CD4-positive, alpha-beta T cell (primary cell): ENCODE data around the gene ARHGEF17. TPM values are rescaled to one million over a fixed set of nuclear protein-coding genes. Genes with fewer than 3 reads are reported as not detected.
A peak's percentile ranks its signal among the peaks of the same experiment; 100 is the strongest.

Source experiments
- ATAC-seq: fragments of 200-7000 bp; cut with Tn5 transposase; one replicate; pipeline ENCODE4 v1.10.0; 2022; ENCODE audit warnings: mild to moderate bottlenecking; ENCODE audit not compliant: poor library complexity
- CTCF ChIA-PET: fragments of 350-600 bp; sonication (Branson Sonifier 250); formaldehyde crosslinking; loops from one replicate; lab custom pipeline; 2021; ENCODE audit warnings: antibody characterized with exemption, inconsistent platforms; lab: Charles Lee
- POLR2A ChIA-PET: fragments of 350-600 bp; sonication (Branson Sonifier 250); formaldehyde crosslinking; loops from one replicate; lab custom pipeline; 2021; ENCODE audit warnings: antibody characterized with exemption, inconsistent platforms; lab: Charles Lee
- DNase-seq, 14 experiments: peaks; one replicate each; pipeline ENCODE4 v3.0.0-alpha.2; 2013 to 2020; ENCODE audit warnings: mixed read lengths in 2 of 14
- H3K27ac ChIP-seq, 2 donors: one replicate each; pipeline versions ENCODE4 v1.5.1 to v1.7.0; 2013; ENCODE audit warnings: low read length in 2 of 2, low read depth in 1 of 2, mild to moderate bottlenecking in 1 of 2
- H3K27me3 ChIP-seq, 2 experiments: 1 replicate in 1 of 2; 2 replicates in 1 of 2; pipeline versions ENCODE4 v1.6.1 to v1.7.0; 2013; ENCODE audit warnings: low read length in 2 of 2, control low read depth in 1 of 2, mild to moderate bottlenecking in 1 of 2, moderate library complexity in 1 of 2; ENCODE audit not compliant: insufficient read depth in 2 of 2, control insufficient read depth in 1 of 2
- H3K36me3 ChIP-seq: one replicate; pipeline ENCODE4 v1.6.1; 2013; ENCODE audit warnings: low read length, control low read depth; ENCODE audit not compliant: insufficient read depth
- H3K4me1 ChIP-seq: one replicate; pipeline ENCODE4 v1.6.1; 2013; ENCODE audit warnings: low read length, control low read depth; ENCODE audit not compliant: insufficient read depth
- H3K4me3 ChIP-seq: one replicate; pipeline ENCODE4 v1.5.1; 2013; ENCODE audit warnings: mild to moderate bottlenecking, low read length, moderate library complexity
- H3K9me3 ChIP-seq, 2 experiments: 1 replicate in 1 of 2; 2 replicates in 1 of 2; pipeline versions ENCODE4 v1.6.1 to v1.7.0; 2013; ENCODE audit warnings: low read length in 2 of 2, mild to moderate bottlenecking in 2 of 2, control low read depth in 1 of 2, moderate library complexity in 1 of 2; ENCODE audit not compliant: control insufficient read depth in 1 of 2, insufficient read depth in 1 of 2
- H3K27ac Mint-ChIP-seq: one replicate; pipeline ENCODE4 v1.8.0; 2020; ENCODE audit warnings: mixed read lengths
- H3K27me3 Mint-ChIP-seq: one replicate; pipeline ENCODE4 v1.8.0; 2021; ENCODE audit warnings: mixed read lengths
- H3K36me3 Mint-ChIP-seq: one replicate; pipeline ENCODE4 v1.8.0; 2021; ENCODE audit warnings: low read depth, mixed read lengths
- H3K4me1 Mint-ChIP-seq: one replicate; pipeline ENCODE4 v1.8.0; 2021; ENCODE audit warnings: low read depth, mixed read lengths
- H3K4me3 Mint-ChIP-seq: one replicate; pipeline ENCODE4 v1.8.0; 2020; ENCODE audit warnings: mild to moderate bottlenecking, mixed read lengths
- H3K9me3 Mint-ChIP-seq: one replicate; pipeline ENCODE4 v1.8.0; 2020; ENCODE audit warnings: mixed read lengths
- intact Hi-C, 2 experiments: fragments of 100-400 bp; cut with DNase I in 1 of 2; cut with micrococcal nuclease in 1 of 2; formaldehyde crosslinking; loops; one replicate each; pipeline versions ENCODE4 v1.15.1 to v1.9.0; 2023 to 2025; cut with DNase I, micrococcal nuclease
- total RNA-seq, 174 experiments: library from RNA in 2 of 174; stranded (reverse) in 2 of 174; gene quantifications; one replicate each; pipeline ENCODE4 v1.2.3 and lab custom pipeline; 2021 to 2026
- TF ChIP-seq, protein P1 (sequence below): fragments of 200-600 bp; IDR thresholded peaks from one replicate; pipeline ENCODE4 v1.8.0; 2022; ENCODE audit warnings: antibody characterized with exemption, mild to moderate bottlenecking

The ARHGEF17 gene
- total RNA-seq, 2 experiments from 2014 or later: not detected

DNA sequence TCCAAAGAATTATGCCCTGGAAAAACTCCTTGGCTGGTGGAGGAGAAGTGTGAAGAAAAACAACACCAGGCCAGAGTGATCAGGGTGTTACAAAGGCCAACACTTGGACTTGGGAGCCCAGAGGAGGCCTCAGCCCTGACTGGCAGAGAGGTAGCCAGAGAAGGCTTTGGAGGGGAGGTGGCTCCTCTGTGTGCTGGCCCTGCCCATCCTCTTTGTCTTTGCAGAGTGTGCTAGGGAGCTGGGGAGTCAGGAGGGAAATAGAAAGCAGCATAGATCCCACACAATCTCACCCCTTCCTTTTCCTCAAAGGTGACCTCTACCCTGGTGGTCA lies 48.0 kb upstream of the ARHGEF17 start:
- H3K27me3 ChIP-seq: peaks cover 17 to 19% of the 10 kb centered on the region in 2 experiments
- no peak overlapping the region for H3K4me3 ChIP-seq
- ATAC-seq: no peak
- TF ChIP-seq, protein P1, sequence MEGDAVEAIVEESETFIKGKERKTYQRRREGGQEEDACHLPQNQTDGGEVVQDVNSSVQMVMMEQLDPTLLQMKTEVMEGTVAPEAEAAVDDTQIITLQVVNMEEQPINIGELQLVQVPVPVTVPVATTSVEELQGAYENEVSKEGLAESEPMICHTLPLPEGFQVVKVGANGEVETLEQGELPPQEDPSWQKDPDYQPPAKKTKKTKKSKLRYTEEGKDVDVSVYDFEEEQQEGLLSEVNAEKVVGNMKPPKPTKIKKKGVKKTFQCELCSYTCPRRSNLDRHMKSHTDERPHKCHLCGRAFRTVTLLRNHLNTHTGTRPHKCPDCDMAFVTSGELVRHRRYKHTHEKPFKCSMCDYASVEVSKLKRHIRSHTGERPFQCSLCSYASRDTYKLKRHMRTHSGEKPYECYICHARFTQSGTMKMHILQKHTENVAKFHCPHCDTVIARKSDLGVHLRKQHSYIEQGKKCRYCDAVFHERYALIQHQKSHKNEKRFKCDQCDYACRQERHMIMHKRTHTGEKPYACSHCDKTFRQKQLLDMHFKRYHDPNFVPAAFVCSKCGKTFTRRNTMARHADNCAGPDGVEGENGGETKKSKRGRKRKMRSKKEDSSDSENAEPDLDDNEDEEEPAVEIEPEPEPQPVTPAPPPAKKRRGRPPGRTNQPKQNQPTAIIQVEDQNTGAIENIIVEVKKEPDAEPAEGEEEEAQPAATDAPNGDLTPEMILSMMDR: no peak
- H3K36me3 ChIP-seq: no peaks in the 10 kb centered on the region
- intact Hi-C loops: no loop called here
- H3K4me1 ChIP-seq: no peaks in the 10 kb centered on the region
- no peaks in the 10 kb centered on the region for H3K36me3 Mint-ChIP-seq
- H3K27ac ChIP-seq: no peak overlapping the region
- ChIA-PET POLR2A (no interaction called here), CTCF (no interaction called here)
- H3K27ac Mint-ChIP-seq: no peak overlapping the region
- DNase-seq: peak in 1 of 14 experiments; percentile 24
- H3K9me3 Mint-ChIP-seq: no peaks in the 10 kb centered on the region
- peaks cover 0 to 5% of the 10 kb centered on the region in 2 experiments for H3K9me3 ChIP-seq
- peaks cover 26% of the 10 kb centered on the region for H3K27me3 Mint-ChIP-seq
- no peak overlapping the region for H3K4me3 Mint-ChIP-seq
- H3K4me1 Mint-ChIP-seq: no peaks in the 10 kb centered on the region

DNA sequence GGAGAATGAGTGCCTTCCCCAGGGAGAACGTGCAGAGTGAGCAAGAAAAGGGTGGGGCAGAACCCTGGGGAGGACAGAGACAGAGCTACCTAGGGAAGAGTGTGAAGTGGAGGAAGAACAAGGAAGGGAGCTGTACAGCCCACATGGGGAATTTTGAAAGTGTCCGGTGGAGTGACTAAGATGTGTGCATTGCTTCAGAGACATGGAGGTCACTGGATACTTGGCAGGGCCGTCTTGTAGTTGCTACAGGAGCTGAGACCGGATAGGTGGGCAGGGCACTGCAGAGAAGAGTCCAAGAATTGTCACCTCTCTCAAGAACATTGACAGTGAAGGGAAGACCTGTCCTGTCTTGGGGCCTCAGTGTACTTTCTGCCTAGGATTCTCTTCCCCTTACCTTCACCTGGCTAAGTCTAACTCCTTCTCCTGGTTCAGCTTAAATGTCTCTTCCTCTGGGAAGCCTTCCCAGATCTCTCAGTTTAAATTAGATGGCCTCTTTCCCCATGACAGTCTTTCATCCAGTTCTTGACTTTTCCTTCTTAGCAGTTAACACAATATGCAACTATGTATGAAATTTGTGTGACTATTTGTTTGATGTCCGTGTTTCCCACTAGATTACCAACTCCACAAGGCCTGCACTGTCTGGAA lies 45.1 kb upstream of the ARHGEF17 start:
- TF ChIP-seq, protein P1: no peak
- DNase-seq (peak in 1 of 14 experiments; percentile 2), ATAC-seq (no peak)
- Histone ChIP-seq H3K4me1 (no peaks in the 10 kb centered on the region), H3K27me3 (peaks cover 19 to 24% of the 10 kb centered on the region in 2 experiments), H3K4me3 (no peak overlapping the region), H3K27ac (no peak overlapping the region), H3K36me3 (no peaks in the 10 kb centered on the region), H3K9me3 (peaks cover 0 to 5% of the 10 kb centered on the region in 2 experiments)
- H3K27ac Mint-ChIP-seq: no peak overlapping the region
- H3K27me3 Mint-ChIP-seq: peaks cover 42% of the 10 kb centered on the region
- intact Hi-C loops: no loop called here
- H3K4me1 Mint-ChIP-seq: no peaks in the 10 kb centered on the region
- no peak overlapping the region for H3K4me3 Mint-ChIP-seq
- no peaks in the 10 kb centered on the region for H3K36me3 Mint-ChIP-seq
- POLR2A ChIA-PET: no interaction called here
- CTCF ChIA-PET: interaction anchor here (0.6 kb wide), 2 partner anchors 302 to 796 kb away, joined by 3 read pairs; no protein-coding TSS in a partner anchor
- no peaks in the 10 kb centered on the region for H3K9me3 Mint-ChIP-seq

DNA sequence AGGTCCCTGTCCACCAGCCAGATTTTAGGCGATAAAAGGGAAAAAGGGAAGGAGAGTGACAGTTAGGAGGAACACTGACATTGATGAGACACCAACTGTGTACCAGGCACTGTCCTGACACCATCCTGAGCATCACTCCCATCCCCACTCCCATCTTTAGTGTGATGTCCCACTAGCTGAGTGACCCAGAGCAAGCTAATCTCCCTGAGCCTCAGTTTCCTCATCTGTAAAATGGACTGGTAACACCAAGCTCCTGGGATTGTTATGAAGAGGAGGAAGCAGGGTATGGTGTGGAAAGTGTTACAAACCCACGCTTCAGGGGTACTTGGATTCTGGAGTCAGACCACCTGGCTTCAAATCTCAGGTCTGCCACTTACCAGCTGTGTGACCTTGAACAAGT lies 44.4 kb upstream of the ARHGEF17 start:
- Mint-ChIP-seq H3K4me1 (no peaks in the 10 kb centered on the region), H3K27ac (no peak overlapping the region), H3K36me3 (no peaks in the 10 kb centered on the region), H3K27me3 (peaks cover 45% of the 10 kb centered on the region), H3K4me3 (no peak overlapping the region), H3K9me3 (no peaks in the 10 kb centered on the region)
- DNase-seq (no peak), ATAC-seq (no peak)
- Histone ChIP-seq H3K27me3 (peaks cover 19 to 24% of the 10 kb centered on the region in 2 experiments), H3K36me3 (no peaks in the 10 kb centered on the region), H3K4me1 (no peaks in the 10 kb centered on the region), H3K4me3 (no peak overlapping the region), H3K9me3 (peaks cover 0 to 5% of the 10 kb centered on the region in 2 experiments), H3K27ac (no peak overlapping the region)
- ChIA-PET POLR2A (no interaction called here), CTCF (interaction anchor here (0.6 kb wide), 2 partner anchors 301 to 796 kb away, joined by 3 read pairs; no protein-coding TSS in a partner anchor)
- intact Hi-C loops: no loop called here
- TF ChIP-seq, protein P1: no peak
